Endodermal cell (in vitro differentiated cells): ENCODE results near the gene TNFRSF25. TPM values are rescaled to one million over a fixed set of nuclear protein-coding genes. Genes with fewer than 3 reads are reported as not detected.

Source experiments
- DNase-seq: peaks from one replicate; pipeline ENCODE4 v3.0.0-alpha.2; 2017
- H3K27ac ChIP-seq: 2 replicates; pipeline ENCODE4 v1.5.1; 2013; ENCODE audit warnings: mild to moderate bottlenecking, low read depth, low read length, moderate library complexity
- H3K27me3 ChIP-seq: 2 replicates; pipeline ENCODE4 v1.6.1; 2013; ENCODE audit warnings: mild to moderate bottlenecking, low read length, moderate library complexity; ENCODE audit not compliant: insufficient read depth, control insufficient read depth, poor library complexity, severe bottlenecking
- H3K36me3 ChIP-seq: 2 replicates; pipeline ENCODE4 v1.7.0; 2013; ENCODE audit warnings: mild to moderate bottlenecking, low read length, moderate library complexity; ENCODE audit not compliant: control insufficient read depth, insufficient read depth
- H3K4me1 ChIP-seq: one replicate; pipeline ENCODE4 v1.7.0; 2013; ENCODE audit warnings: low read length; ENCODE audit not compliant: control insufficient read depth, insufficient read depth
- H3K4me3 ChIP-seq: 2 replicates; pipeline ENCODE4 v1.5.1; 2013; ENCODE audit warnings: mild to moderate bottlenecking, low read length, moderate library complexity
- H3K9ac ChIP-seq: 2 replicates; pipeline ENCODE4 v1.6.1; 2013; ENCODE audit warnings: mild to moderate bottlenecking, low read length, moderate library complexity; ENCODE audit not compliant: poor library complexity, severe bottlenecking; ENCODE audit errors: extremely low read depth
- H3K9me3 ChIP-seq: 2 replicates; pipeline ENCODE4 v1.6.1; 2013; ENCODE audit warnings: mild to moderate bottlenecking, low read length, moderate library complexity; ENCODE audit not compliant: control insufficient read depth
- H3K27ac Mint-ChIP-seq: 2 replicates; pipeline ENCODE4 v1.8.0; 2020; ENCODE audit warnings: mixed read lengths
- H3K27me3 Mint-ChIP-seq: 2 replicates; pipeline ENCODE4 v1.8.0; 2021; ENCODE audit warnings: mild to moderate bottlenecking, mixed read lengths; ENCODE audit not compliant: insufficient read depth
- H3K36me3 Mint-ChIP-seq: 2 replicates; pipeline ENCODE4 v1.8.0; 2020; ENCODE audit warnings: low read depth, mixed read lengths
- H3K4me1 Mint-ChIP-seq: 2 replicates; pipeline ENCODE4 v1.8.0; 2020; ENCODE audit warnings: mixed read lengths
- H3K4me3 Mint-ChIP-seq: 2 replicates; pipeline ENCODE4 v1.8.0; 2020; ENCODE audit warnings: mild to moderate bottlenecking, moderate library complexity, mixed read lengths
- H3K9me3 Mint-ChIP-seq: 2 replicates; pipeline ENCODE4 v1.8.0; 2020; ENCODE audit warnings: mild to moderate bottlenecking, mixed read lengths
- CTCF ChIP-seq: fragments of 200-600 bp; sonication (generic); conservative IDR thresholded peaks from 2 replicates; pipeline ENCODE4 v1.5.0; 2021; ENCODE audit warnings: antibody characterized with exemption, mild to moderate bottlenecking
- WGBS, 2 experiments: methylation state at CpG; one replicate each; pipeline versions ENCODE4 v1.1.5 to v1.1.7; 2013; ENCODE audit warnings: missing lambda C conversion rate in 2 of 2, mixed read lengths in 1 of 2; ENCODE audit not compliant: insufficient coverage in 1 of 2, insufficient read length in 1 of 2; 5-methylcytosine and 5-hydroxymethylcytosine counted together
- total RNA-seq, 2 donors: library from RNA; stranded (reverse); fragmentation: NEBNext Ultra II Directional in 1 of 2; extraction: Animal tissue kit (Norgen Biotek cat#: 25700) in 1 of 2; gene quantifications; 2 replicates in 1 of 2; 3 replicates in 1 of 2; pipeline ENCODE4 v1.2.1, GENCODE V29; 2021

TNFRSF25 gene
- total RNA-seq, 2 donors from 2014 or later: 25.9 to 26.9 TPM

- Histone ChIP-seq H3K4me1 (no peaks in the 10 kb centered on the region), H3K9ac (no peak overlapping the region), H3K4me3 (no peak overlapping the region), H3K36me3 (peaks cover 27% of the 10 kb centered on the region), H3K27me3 (no peaks in the 10 kb centered on the region), H3K9me3 (no peaks in the 10 kb centered on the region), H3K27ac (no peak overlapping the region)
- TF ChIP-seq CTCF: no peak
- WGBS, 2 experiments: 92 to 98% methylated on average over 10 to 13 of the region's 13 CpGs
- peaks cover 47% of the 10 kb centered on the region for H3K36me3 Mint-ChIP-seq
- H3K4me1 Mint-ChIP-seq: peaks cover 2% of the 10 kb centered on the region
- DNase-seq: no peak
- no peak overlapping the region for H3K27ac Mint-ChIP-seq
- peaks cover 14% of the 10 kb centered on the region for H3K27me3 Mint-ChIP-seq
- H3K4me3 Mint-ChIP-seq: no peak overlapping the region
- H3K9me3 Mint-ChIP-seq: no peaks in the 10 kb centered on the region
Measured at GRCh38 chr1:6468729-6469461, 2.9 kb upstream of the TNFRSF25 start.

GRCh38 chr1:6467744-6468688 lies 2.0 kb upstream of the TNFRSF25 start:
- peaks cover 2% of the 10 kb centered on the region for H3K4me1 Mint-ChIP-seq
- peaks cover 23% of the 10 kb centered on the region for H3K36me3 ChIP-seq

More at GRCh38 chr1:6467744-6468688, 2.0 kb upstream of the TNFRSF25 start:
- no peaks in the 10 kb centered on the region for H3K27me3 ChIP-seq
- Mint-ChIP-seq H3K27me3 (peaks cover 17% of the 10 kb centered on the region), H3K9me3 (no peaks in the 10 kb centered on the region), H3K4me3 (no peak overlapping the region), H3K27ac (no peak overlapping the region), H3K36me3 (peaks cover 47% of the 10 kb centered on the region)
- no peaks in the 10 kb centered on the region for H3K9me3 ChIP-seq
- 94 to 96% methylated on average over 24 to 30 of the region's 30 CpGs for WGBS, 2 experiments
- H3K4me3 ChIP-seq: no peak overlapping the region
- TF ChIP-seq CTCF: no peak
- no peak overlapping the region for H3K27ac ChIP-seq
- H3K4me1 ChIP-seq: no peaks in the 10 kb centered on the region
- H3K9ac ChIP-seq: no peak overlapping the region
- no peak for DNase-seq
